SK-N-SH treated with all-trans-retinoic acid at 6 μM for 48 hours (cell line): Measurements from ENCODE around the gene CCN5.

ENCODE experiments used
- ATAC-seq: fragments of 200-7000 bp; cut with Tn5 transposase; 3 replicates; pipeline ENCODE4 v1.9.1; 2020; ENCODE audit warnings: mild to moderate bottlenecking, moderate library complexity
- BACH2 ChIP-seq: fragments of 250-450 bp; sonication (Bioruptor Pico); IDR thresholded peaks from 2 replicates; pipeline ENCODE4 v1.9.0; 2021; ENCODE audit warnings: mild to moderate bottlenecking, borderline replicate concordance
- CSDC2 ChIP-seq: fragments of 250-450 bp; sonication (Bioruptor Pico); IDR thresholded peaks from 2 replicates; pipeline ENCODE4 v1.5.0; 2020; ENCODE audit warnings: mild to moderate bottlenecking, moderate library complexity
- ESRRG ChIP-seq: fragments of 250-450 bp; sonication (Bioruptor Pico); IDR thresholded peaks from 2 replicates; pipeline ENCODE4 v1.6.1; 2021; ENCODE audit warnings: mild to moderate bottlenecking
- GLIS3 ChIP-seq: fragments of 250-450 bp; sonication (Bioruptor Pico); IDR thresholded peaks from 2 replicates; pipeline ENCODE4 v1.5.0; 2020; ENCODE audit warnings: mild to moderate bottlenecking, moderate library complexity
- ISL1 ChIP-seq: fragments of 250-450 bp; sonication (Bioruptor Pico); IDR thresholded peaks from 2 replicates; pipeline ENCODE4 v2.1.2; 2022; ENCODE audit warnings: mild to moderate bottlenecking, moderate library complexity
- OSR1 ChIP-seq: fragments of 250-450 bp; sonication (Bioruptor Pico); IDR thresholded peaks from 2 replicates; pipeline ENCODE4 v1.8.0; 2022; ENCODE audit warnings: moderate library complexity, mild to moderate bottlenecking, inconsistent platforms
- PPARA ChIP-seq: fragments of 250-450 bp; sonication (Bioruptor Pico); IDR thresholded peaks from 2 replicates; pipeline ENCODE4 v1.5.0; 2020; ENCODE audit warnings: mild to moderate bottlenecking, borderline replicate concordance
- SNAI2 ChIP-seq: fragments of 250-450 bp; sonication (Bioruptor Pico); IDR thresholded peaks from 2 replicates; pipeline ENCODE4 v1.5.0; 2020; ENCODE audit warnings: mild to moderate bottlenecking, moderate library complexity
- TCF4 ChIP-seq: fragments of 250-450 bp; sonication (Bioruptor Pico); IDR thresholded peaks from 2 replicates; pipeline ENCODE4 v1.8.0; 2021; ENCODE audit warnings: mild to moderate bottlenecking, moderate library complexity, borderline replicate concordance
- TOX ChIP-seq: fragments of 250-450 bp; sonication (Bioruptor Pico); IDR thresholded peaks from 2 replicates; pipeline ENCODE4 v1.8.0; 2021; ENCODE audit warnings: mild to moderate bottlenecking, moderate library complexity, borderline replicate concordance
- ZC3H10 ChIP-seq: fragments of 250-450 bp; sonication (Bioruptor Pico); IDR thresholded peaks from 2 replicates; pipeline ENCODE4 v1.5.1; 2021; ENCODE audit warnings: mild to moderate bottlenecking, moderate library complexity
- ZFP30 ChIP-seq: fragments of 450-650 bp; formaldehyde crosslinking; IDR thresholded peaks from 2 replicates; pipeline ENCODE4 v1.5.0; 2022; ENCODE audit warnings: mild to moderate bottlenecking, moderate library complexity
- ZNF70 ChIP-seq: fragments of 450-650 bp; formaldehyde crosslinking; IDR thresholded peaks from 2 replicates; pipeline ENCODE4 v1.5.0; 2020; ENCODE audit warnings: mild to moderate bottlenecking, moderate library complexity
- ZNF8 ChIP-seq: fragments of 450-650 bp; formaldehyde crosslinking; IDR thresholded peaks from 2 replicates; pipeline ENCODE4 v1.5.0; 2020; ENCODE audit warnings: mild to moderate bottlenecking, moderate library complexity
- TF ChIP-seq, protein P1 (sequence below): fragments of 250-450 bp; sonication (Bioruptor Pico); IDR thresholded peaks from 2 replicates; pipeline ENCODE4 v1.8.0; 2020; ENCODE audit warnings: mild to moderate bottlenecking, moderate library complexity, borderline replicate concordance
- TF ChIP-seq, protein P2 (sequence below): fragments of 250-450 bp; sonication (Bioruptor Pico); IDR thresholded peaks from 2 replicates; pipeline ENCODE4 v1.5.1; 2020; ENCODE audit warnings: low read depth, mild to moderate bottlenecking, moderate library complexity
- TF ChIP-seq, protein P3 (sequence below): fragments of 250-450 bp; sonication (Bioruptor Pico); IDR thresholded peaks from 2 replicates; pipeline ENCODE4 v1.5.0; 2020; ENCODE audit warnings: mild to moderate bottlenecking, moderate library complexity
- TF ChIP-seq, protein P4 (sequence below): fragments of 250-450 bp; sonication (Bioruptor Pico); IDR thresholded peaks from 2 replicates; pipeline ENCODE4 v1.8.0; 2021; ENCODE audit warnings: low read depth, mild to moderate bottlenecking, moderate library complexity, borderline replicate concordance
- TF ChIP-seq, protein P5 (sequence below): fragments of 250-450 bp; sonication (Bioruptor Pico); IDR thresholded peaks from 2 replicates; pipeline ENCODE4 v1.5.1; 2021; ENCODE audit warnings: mild to moderate bottlenecking, moderate library complexity

Gene CCN5

DNA sequence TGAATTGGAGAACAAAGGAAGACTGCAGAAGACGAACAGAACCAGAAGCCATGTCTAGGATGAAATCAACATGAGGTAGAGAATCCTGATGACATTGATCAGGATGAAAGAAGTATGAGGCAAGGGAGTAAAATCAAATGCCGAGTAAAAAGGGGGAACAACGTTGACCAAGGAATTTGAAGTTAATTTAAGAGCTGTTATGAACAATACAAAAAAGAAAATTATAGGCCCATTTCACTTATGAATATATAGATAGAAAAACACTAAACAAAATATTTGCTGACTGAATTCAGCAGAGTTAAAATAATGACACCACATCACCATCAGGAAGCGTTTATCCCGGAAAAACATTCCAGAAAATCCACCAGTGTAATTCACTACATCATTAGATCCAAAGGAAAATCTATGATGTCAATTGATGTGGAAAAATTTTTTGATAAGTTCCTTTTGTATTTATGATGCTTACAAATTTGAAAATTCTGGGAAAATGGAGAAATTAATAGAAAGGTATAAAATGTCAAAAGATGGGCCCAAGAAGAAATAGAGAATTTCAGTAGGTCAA lies 8.1 kb upstream of the CCN5 start:
- TF ChIP-seq ISL1 (CRISPR knock-in tag) (no peak), TOX (CRISPR knock-in tag) (no peak), OSR1 (no peak), ZFP30 (no peak), CSDC2 (CRISPR knock-in tag) (no peak), ESRRG (CRISPR knock-in tag) (no peak), ZNF70 (no peak), BACH2 (no peak), SNAI2 (CRISPR knock-in tag) (no peak), PPARA (CRISPR knock-in tag) (no peak), GLIS3 (no peak), ZNF8 (CRISPR knock-in tag) (no peak), ZC3H10 (CRISPR knock-in tag) (no peak), TCF4 (CRISPR knock-in tag) (no peak)
- TF ChIP-seq, protein P1, sequence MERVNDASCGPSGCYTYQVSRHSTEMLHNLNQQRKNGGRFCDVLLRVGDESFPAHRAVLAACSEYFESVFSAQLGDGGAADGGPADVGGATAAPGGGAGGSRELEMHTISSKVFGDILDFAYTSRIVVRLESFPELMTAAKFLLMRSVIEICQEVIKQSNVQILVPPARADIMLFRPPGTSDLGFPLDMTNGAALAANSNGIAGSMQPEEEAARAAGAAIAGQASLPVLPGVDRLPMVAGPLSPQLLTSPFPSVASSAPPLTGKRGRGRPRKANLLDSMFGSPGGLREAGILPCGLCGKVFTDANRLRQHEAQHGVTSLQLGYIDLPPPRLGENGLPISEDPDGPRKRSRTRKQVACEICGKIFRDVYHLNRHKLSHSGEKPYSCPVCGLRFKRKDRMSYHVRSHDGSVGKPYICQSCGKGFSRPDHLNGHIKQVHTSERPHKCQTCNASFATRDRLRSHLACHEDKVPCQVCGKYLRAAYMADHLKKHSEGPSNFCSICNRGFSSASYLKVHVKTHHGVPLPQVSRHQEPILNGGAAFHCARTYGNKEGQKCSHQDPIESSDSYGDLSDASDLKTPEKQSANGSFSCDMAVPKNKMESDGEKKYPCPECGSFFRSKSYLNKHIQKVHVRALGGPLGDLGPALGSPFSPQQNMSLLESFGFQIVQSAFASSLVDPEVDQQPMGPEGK (CRISPR knock-in tag), result no peak
- TF ChIP-seq, protein P2, sequence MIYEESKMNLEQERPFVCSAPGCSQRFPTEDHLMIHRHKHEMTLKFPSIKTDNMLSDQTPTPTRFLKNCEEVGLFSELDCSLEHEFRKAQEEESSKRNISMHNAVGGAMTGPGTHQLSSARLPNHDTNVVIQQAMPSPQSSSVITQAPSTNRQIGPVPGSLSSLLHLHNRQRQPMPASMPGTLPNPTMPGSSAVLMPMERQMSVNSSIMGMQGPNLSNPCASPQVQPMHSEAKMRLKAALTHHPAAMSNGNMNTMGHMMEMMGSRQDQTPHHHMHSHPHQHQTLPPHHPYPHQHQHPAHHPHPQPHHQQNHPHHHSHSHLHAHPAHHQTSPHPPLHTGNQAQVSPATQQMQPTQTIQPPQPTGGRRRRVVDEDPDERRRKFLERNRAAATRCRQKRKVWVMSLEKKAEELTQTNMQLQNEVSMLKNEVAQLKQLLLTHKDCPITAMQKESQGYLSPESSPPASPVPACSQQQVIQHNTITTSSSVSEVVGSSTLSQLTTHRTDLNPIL (CRISPR knock-in tag), result no peak
- TF ChIP-seq, protein P3, sequence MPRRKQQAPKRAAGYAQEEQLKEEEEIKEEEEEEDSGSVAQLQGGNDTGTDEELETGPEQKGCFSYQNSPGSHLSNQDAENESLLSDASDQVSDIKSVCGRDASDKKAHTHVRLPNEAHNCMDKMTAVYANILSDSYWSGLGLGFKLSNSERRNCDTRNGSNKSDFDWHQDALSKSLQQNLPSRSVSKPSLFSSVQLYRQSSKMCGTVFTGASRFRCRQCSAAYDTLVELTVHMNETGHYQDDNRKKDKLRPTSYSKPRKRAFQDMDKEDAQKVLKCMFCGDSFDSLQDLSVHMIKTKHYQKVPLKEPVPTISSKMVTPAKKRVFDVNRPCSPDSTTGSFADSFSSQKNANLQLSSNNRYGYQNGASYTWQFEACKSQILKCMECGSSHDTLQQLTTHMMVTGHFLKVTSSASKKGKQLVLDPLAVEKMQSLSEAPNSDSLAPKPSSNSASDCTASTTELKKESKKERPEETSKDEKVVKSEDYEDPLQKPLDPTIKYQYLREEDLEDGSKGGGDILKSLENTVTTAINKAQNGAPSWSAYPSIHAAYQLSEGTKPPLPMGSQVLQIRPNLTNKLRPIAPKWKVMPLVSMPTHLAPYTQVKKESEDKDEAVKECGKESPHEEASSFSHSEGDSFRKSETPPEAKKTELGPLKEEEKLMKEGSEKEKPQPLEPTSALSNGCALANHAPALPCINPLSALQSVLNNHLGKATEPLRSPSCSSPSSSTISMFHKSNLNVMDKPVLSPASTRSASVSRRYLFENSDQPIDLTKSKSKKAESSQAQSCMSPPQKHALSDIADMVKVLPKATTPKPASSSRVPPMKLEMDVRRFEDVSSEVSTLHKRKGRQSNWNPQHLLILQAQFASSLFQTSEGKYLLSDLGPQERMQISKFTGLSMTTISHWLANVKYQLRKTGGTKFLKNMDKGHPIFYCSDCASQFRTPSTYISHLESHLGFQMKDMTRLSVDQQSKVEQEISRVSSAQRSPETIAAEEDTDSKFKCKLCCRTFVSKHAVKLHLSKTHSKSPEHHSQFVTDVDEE (CRISPR knock-in tag), result no peak
- TF ChIP-seq, protein P4, sequence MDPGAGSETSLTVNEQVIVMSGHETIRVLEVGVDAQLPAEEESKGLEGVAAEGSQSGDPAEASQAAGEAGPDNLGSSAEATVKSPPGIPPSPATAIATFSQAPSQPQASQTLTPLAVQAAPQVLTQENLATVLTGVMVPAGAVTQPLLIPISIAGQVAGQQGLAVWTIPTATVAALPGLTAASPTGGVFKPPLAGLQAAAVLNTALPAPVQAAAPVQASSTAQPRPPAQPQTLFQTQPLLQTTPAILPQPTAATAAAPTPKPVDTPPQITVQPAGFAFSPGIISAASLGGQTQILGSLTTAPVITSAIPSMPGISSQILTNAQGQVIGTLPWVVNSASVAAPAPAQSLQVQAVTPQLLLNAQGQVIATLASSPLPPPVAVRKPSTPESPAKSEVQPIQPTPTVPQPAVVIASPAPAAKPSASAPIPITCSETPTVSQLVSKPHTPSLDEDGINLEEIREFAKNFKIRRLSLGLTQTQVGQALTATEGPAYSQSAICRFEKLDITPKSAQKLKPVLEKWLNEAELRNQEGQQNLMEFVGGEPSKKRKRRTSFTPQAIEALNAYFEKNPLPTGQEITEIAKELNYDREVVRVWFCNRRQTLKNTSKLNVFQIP (CRISPR knock-in tag), result no peak
- TF ChIP-seq, all 23 proteins: peak for 0
- ATAC-seq, result no peak

DNA sequence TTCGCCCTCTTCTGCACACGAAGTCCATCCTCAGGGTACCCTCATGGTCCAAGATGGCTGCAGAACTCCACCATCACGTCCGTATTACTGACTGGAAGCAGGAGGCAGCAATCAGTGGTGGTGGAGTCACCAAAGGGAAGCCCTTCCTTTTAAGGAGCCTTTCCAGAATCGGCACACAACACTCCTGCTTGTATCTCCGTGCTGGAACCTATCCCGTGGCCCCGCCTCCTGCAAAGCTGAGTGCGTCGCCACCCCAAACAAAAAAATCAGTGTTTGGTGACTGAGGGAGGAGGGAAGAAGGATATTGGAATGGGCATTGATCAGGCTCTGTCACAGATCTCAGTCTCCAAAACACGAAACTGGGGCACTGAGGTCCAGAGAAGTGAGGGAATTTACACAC lies 5.8 kb upstream of the CCN5 start:
- TF ChIP-seq, protein P1 (CRISPR knock-in tag), result no peak
- TF ChIP-seq SNAI2 (CRISPR knock-in tag) (no peak), ZNF70 (no peak), GLIS3 (no peak), BACH2 (no peak), ZC3H10 (CRISPR knock-in tag) (no peak), CSDC2 (CRISPR knock-in tag) (no peak)
- TF ChIP-seq, protein P5, sequence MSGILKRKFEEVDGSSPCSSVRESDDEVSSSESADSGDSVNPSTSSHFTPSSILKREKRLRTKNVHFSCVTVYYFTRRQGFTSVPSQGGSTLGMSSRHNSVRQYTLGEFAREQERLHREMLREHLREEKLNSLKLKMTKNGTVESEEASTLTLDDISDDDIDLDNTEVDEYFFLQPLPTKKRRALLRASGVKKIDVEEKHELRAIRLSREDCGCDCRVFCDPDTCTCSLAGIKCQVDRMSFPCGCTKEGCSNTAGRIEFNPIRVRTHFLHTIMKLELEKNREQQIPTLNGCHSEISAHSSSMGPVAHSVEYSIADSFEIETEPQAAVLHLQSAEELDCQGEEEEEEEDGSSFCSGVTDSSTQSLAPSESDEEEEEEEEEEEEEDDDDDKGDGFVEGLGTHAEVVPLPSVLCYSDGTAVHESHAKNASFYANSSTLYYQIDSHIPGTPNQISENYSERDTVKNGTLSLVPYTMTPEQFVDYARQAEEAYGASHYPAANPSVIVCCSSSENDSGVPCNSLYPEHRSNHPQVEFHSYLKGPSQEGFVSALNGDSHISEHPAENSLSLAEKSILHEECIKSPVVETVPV (CRISPR knock-in tag), result no peak
- TF ChIP-seq, protein P4 (CRISPR knock-in tag), result no peak

More for the DNA sequence above, 5.8 kb upstream of the CCN5 start:
- ATAC-seq, result no peak
